ENCODE results near the gene TGM2. TPM values are rescaled to one million over a fixed set of nuclear protein-coding genes. Genes with fewer than 3 reads are reported as not detected.
A peak's percentile ranks its signal among the peaks of the same experiment; 100 is the strongest.

TGM2 gene
- 330 and 332 TPM in 2 replicates for polyA plus RNA-seq (2013)

DNA sequence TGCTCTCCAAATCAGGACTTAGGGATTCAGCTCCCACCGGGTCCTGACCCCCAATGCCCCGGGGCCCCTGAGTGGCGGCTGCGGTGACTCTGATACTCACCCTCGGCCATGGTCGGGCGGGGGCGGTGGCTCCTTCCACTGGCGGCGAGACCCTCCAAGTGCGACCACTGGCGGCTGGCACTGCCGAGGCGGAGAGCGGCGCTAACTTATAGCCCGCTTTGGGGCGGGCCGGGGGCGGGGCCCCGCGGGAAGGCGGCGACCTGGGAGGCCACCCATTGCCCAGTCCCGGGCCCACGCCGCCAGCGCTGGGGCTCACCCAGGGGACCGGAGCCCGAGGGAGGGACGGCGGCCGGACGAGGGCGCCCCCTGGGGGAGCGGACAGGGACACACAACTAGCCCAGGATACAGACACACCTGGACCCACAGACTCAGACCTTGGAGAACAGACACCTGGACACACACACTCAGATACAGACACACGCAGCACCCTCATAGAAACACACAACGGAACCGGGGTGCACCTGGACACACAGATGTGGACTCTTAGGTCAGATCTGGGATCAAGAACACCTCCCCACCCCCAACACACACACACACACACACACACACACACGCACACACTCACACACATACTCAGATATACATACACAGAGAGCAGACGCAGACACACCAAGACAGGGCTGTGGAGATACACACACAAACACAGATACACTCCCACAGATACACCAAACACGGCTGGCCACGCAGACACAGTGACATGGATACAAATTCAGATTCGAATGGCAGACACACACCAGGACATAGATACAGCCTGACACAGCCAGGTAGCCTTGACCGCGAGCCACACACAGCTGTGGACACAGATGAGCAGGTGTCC is at the start of gene TGM2:
TSS of gene TGM2 (minus strand) at position 182 of the 877 bp plus-strand sequence. CDS start at position 110, 72 bp downstream.
- WGBS (ENCODE audit: extremely low coverage, insufficient coverage, insufficient read length): no CpG with 5 or more reads among the region's 46 CpGs

DNA sequence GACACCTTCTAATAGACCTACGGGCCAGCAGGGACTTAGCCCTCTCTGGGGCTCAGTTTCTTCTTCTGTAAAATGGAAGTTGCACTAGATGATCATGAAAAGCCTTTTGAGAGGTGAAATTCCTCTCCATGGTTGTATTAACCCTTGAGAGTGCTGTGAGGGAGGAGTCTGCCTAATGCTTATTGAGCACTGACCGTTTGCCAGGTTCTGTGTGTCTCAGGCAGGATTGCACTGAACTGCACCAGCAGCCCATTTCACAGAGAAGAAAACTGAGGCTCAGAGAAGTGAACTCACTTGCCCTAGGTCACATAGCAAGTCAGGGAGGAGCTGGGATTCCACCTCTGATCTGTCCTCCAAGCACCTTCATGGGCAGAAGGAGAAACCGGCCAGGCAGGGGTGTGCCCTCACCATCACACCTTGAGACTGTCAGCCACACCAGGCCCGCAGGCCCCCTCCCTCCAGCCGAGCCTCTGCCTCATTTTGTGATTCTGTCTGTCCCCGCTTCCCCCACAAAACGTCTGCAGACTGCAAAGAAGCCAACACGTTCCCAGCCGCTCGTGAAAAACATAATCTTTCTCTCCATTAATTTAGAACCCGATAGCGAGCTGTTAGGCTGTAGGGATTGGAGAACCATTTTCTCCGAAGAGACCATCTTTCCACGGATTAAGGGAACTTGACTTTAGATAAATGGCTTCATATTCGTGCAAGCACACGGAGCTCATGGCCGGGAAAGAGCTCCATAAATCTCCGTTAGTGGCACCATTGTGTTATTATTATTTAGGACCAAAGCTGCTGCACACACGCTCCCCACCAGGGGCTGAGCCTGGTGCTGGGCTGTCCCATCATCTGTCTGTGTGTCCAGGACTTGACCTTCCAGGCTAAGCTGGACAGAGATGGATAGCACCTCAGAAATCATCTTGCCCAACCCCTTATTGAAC is 49.5 kb upstream of the TGM2 start:
- Histone ChIP-seq H2BK12ac (ENCODE audit: low read length) (no peak overlapping the region), H4K12ac (ENCODE audit: low read depth, low read length) (no peak overlapping the region), H4K8ac (ENCODE audit: low read depth, low read length) (no peak overlapping the region), H3K27ac (ENCODE audit: low read depth, low read length) (no peak overlapping the region), H3K27me3 (ENCODE audit: insufficient read depth, low read length) (no peaks in the 10 kb centered on the region), H3K9ac (ENCODE audit: low read length) (no peak overlapping the region), H2AFZ (ENCODE audit: insufficient read depth, low read length, poor library complexity) (no peak overlapping the region), H2BK120ac (ENCODE audit: insufficient read depth, low read length, poor library complexity) (no peak overlapping the region), H3K36me3 (ENCODE audit: control insufficient read depth in 1 of 2, insufficient read depth in 2 of 2, low read length in 2 of 2) (no peaks in the 10 kb centered on the region), H3K4me3 (ENCODE audit: low read depth, low read length) (no peak overlapping the region), H3K9me3 (ENCODE audit: insufficient read depth, low read depth, low read length) (no peaks in the 10 kb centered on the region), H2AK5ac (ENCODE audit: low read length) (no peak overlapping the region), H3K4me1 (ENCODE audit: control insufficient read depth in 1 of 2, insufficient read depth in 2 of 2, low read length in 2 of 2) (peaks cover 14 to 19% of the 10 kb centered on the region in 2 experiments), H3K23ac (ENCODE audit: low read length) (no peak overlapping the region), H3K14ac (ENCODE audit: low read length) (no peak overlapping the region), H3K79me2 (ENCODE audit: control insufficient read depth, insufficient read depth, low read length, poor library complexity) (peaks cover 5% of the 10 kb centered on the region), H4K91ac (ENCODE audit: low read depth, low read length) (peak overlapping the region; percentile 42), H2BK5ac (ENCODE audit: low read depth, low read length, poor library complexity) (no peak overlapping the region), H3K18ac (ENCODE audit: low read length) (no peak overlapping the region), H3K4me2 (ENCODE audit: low read length) (no peak overlapping the region), H3K4ac (ENCODE audit: low read depth, low read length) (no peak overlapping the region), H3K79me1 (ENCODE audit: low read length) (peaks cover 25% of the 10 kb centered on the region)
- WGBS (ENCODE audit: extremely low coverage, insufficient coverage, insufficient read length): no CpG with 5 or more reads among the region's 19 CpGs
- DNase-seq: peak in 1 of 2 donors; percentile 35

More for the DNA sequence above, at the start of gene TGM2:
- H3K4me3 ChIP-seq (ENCODE audit: low read depth, low read length): peak within 1 kb of the TSS; percentile 52
- H3K18ac ChIP-seq (ENCODE audit: low read length): peak within 1 kb of the TSS; percentile 70
- H2BK5ac ChIP-seq (ENCODE audit: low read depth, low read length, poor library complexity): peak within 1 kb of the TSS; percentile 75
- H3K4ac ChIP-seq (ENCODE audit: low read depth, low read length): peak within 1 kb of the TSS; percentile 81
- peak within 1 kb of the TSS; percentile 82 for H2BK120ac ChIP-seq (ENCODE audit: insufficient read depth, low read length, poor library complexity)
- peak; percentile 84 to 91 for DNase-seq
- H4K12ac ChIP-seq (ENCODE audit: low read depth, low read length): peak within 1 kb of the TSS; percentile 0
- peak within 1 kb of the TSS; percentile 33 for H2AFZ ChIP-seq (ENCODE audit: insufficient read depth, low read length, poor library complexity)
- H3K9me3 ChIP-seq (ENCODE audit: insufficient read depth, low read depth, low read length): peaks cover 3% of the 10 kb centered on the region
- H3K4me1 ChIP-seq (ENCODE audit: control insufficient read depth in 1 of 2, insufficient read depth in 2 of 2, low read length in 2 of 2): peaks cover 58 to 59% of the 10 kb centered on the region in 2 experiments
- no peak within 1 kb of the TSS for H3K23ac ChIP-seq (ENCODE audit: low read length)
- H3K27ac ChIP-seq (ENCODE audit: low read depth, low read length): peak within 1 kb of the TSS; percentile 95
- peak within 1 kb of the TSS; percentile 51 for H2BK12ac ChIP-seq (ENCODE audit: low read length)
- H3K79me2 ChIP-seq (ENCODE audit: control insufficient read depth, insufficient read depth, low read length, poor library complexity): peaks cover 11% of the 10 kb centered on the region
- peak within 1 kb of the TSS; percentile 23 for H3K9ac ChIP-seq (ENCODE audit: low read length)
- H3K79me1 ChIP-seq (ENCODE audit: low read length): peaks cover 59% of the 10 kb centered on the region
- peak within 1 kb of the TSS; percentile 77 for H4K8ac ChIP-seq (ENCODE audit: low read depth, low read length)
- peak within 1 kb of the TSS; percentile 67 for H3K4me2 ChIP-seq (ENCODE audit: low read length)
- peak within 1 kb of the TSS; percentile 47 for H3K14ac ChIP-seq (ENCODE audit: low read length)
- H4K91ac ChIP-seq (ENCODE audit: low read depth, low read length): peak within 1 kb of the TSS; percentile 68
- no peaks in the 10 kb centered on the region for H3K27me3 ChIP-seq (ENCODE audit: insufficient read depth, low read length)
- peak within 1 kb of the TSS; percentile 22 for H2AK5ac ChIP-seq (ENCODE audit: low read length)
- peaks cover 19 to 25% of the 10 kb centered on the region in 2 experiments for H3K36me3 ChIP-seq (ENCODE audit: control insufficient read depth in 1 of 2, insufficient read depth in 2 of 2, low read length in 2 of 2)

DNA sequence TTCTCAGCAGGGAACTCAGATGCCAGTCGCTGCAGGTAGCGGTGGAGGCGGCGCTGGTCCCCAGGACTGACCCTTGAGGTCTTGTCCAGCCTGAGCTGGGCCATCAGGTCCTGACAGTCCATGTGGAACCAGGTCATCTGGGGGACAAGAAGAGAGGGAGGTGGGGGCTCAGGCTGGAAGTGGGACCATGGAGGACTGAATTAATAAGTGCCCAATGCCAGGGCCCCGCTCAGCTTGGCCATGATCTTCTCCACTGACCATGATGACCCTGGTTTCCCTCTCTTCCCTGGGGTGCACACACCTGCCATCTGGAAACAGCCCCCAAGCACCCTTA is 48.5 kb upstream of the TGM2 start:
- Histone ChIP-seq H3K9me3 (ENCODE audit: insufficient read depth, low read depth, low read length) (no peaks in the 10 kb centered on the region), H2BK5ac (ENCODE audit: low read depth, low read length, poor library complexity) (no peak overlapping the region), H3K14ac (ENCODE audit: low read length) (peak overlapping the region; percentile 14), H3K4me1 (ENCODE audit: control insufficient read depth in 1 of 2, insufficient read depth in 2 of 2, low read length in 2 of 2) (peaks cover 15 to 16% of the 10 kb centered on the region in 2 experiments), H4K91ac (ENCODE audit: low read depth, low read length) (peak overlapping the region; percentile 56), H3K79me2 (ENCODE audit: control insufficient read depth, insufficient read depth, low read length, poor library complexity) (peaks cover 5% of the 10 kb centered on the region), H2BK12ac (ENCODE audit: low read length) (peak overlapping the region; percentile 53), H3K36me3 (ENCODE audit: control insufficient read depth in 1 of 2, insufficient read depth in 2 of 2, low read length in 2 of 2) (no peaks in the 10 kb centered on the region), H2BK120ac (ENCODE audit: insufficient read depth, low read length, poor library complexity) (no peak overlapping the region), H2AK5ac (ENCODE audit: low read length) (peak overlapping the region; percentile 36), H3K27ac (ENCODE audit: low read depth, low read length) (no peak overlapping the region), H3K4ac (ENCODE audit: low read depth, low read length) (no peak overlapping the region), H2AFZ (ENCODE audit: insufficient read depth, low read length, poor library complexity) (no peak overlapping the region), H3K4me3 (ENCODE audit: low read depth, low read length) (no peak overlapping the region), H3K9ac (ENCODE audit: low read length) (no peak overlapping the region), H3K27me3 (ENCODE audit: insufficient read depth, low read length) (no peaks in the 10 kb centered on the region), H3K23ac (ENCODE audit: low read length) (no peak overlapping the region), H4K12ac (ENCODE audit: low read depth, low read length) (no peak overlapping the region), H3K4me2 (ENCODE audit: low read length) (no peak overlapping the region), H4K8ac (ENCODE audit: low read depth, low read length) (no peak overlapping the region), H3K79me1 (ENCODE audit: low read length) (peaks cover 17% of the 10 kb centered on the region), H3K18ac (ENCODE audit: low read length) (no peak overlapping the region)
- no peak for DNase-seq
- no CpG with 5 or more reads among the region's 5 CpGs for WGBS (ENCODE audit: extremely low coverage, insufficient coverage, insufficient read length)

DNA sequence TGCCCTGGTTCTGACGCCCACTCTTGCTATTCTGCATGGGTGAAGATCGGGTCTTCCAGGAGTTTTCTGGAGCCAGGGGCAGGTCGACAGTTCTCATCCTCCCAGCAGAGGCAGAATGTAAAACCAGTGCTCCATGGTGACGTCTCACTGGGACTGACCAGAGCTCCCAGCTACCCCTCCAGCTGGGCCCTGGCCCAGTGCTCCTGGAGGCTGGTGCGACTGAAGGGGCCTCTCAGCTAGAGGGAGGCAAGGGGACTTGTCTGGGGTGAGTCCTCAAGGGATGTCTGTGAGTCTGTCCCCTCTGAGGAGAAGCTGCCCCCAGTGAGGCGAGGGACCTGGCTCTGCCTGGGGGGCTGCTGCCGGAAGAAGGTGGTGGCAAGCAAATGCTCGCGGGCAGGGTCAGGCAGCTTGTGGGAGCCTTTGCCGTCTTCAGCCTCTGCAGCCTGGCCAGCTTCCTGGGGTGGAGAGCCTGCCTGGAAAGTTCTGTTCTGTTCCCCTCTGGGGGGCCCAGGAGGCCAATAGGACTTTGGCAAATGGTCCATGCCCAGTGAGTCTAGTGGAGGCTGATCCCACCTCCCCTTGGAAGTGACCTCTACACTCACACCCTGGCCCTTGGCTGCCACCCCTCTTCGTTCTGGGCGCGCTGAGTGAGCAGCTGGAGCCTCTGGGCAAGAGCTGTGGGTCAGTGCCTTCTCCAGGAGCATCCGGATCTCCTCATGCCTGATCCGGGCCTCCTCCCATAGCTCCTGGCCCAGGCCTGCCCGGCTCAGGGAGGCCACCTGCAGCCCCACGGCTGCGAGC is 47.9 kb upstream of the TGM2 start:
- H3K4me2 ChIP-seq (ENCODE audit: low read length): no peak overlapping the region
- peak overlapping the region; percentile 36 for H2AK5ac ChIP-seq (ENCODE audit: low read length)
- H3K36me3 ChIP-seq (ENCODE audit: control insufficient read depth in 1 of 2, insufficient read depth in 2 of 2, low read length in 2 of 2): no peaks in the 10 kb centered on the region
- no peak for DNase-seq
- peaks cover 12% of the 10 kb centered on the region for H3K79me1 ChIP-seq (ENCODE audit: low read length)
- peaks cover 5% of the 10 kb centered on the region for H3K79me2 ChIP-seq (ENCODE audit: control insufficient read depth, insufficient read depth, low read length, poor library complexity)
- no peak overlapping the region for H3K23ac ChIP-seq (ENCODE audit: low read length)
- no peak overlapping the region for H2BK5ac ChIP-seq (ENCODE audit: low read depth, low read length, poor library complexity)
- H3K4me3 ChIP-seq (ENCODE audit: low read depth, low read length): no peak overlapping the region
- H3K4me1 ChIP-seq (ENCODE audit: control insufficient read depth in 1 of 2, insufficient read depth in 2 of 2, low read length in 2 of 2): peaks cover 13% of the 10 kb centered on the region in 2 experiments
- peak overlapping the region; percentile 53 for H2BK12ac ChIP-seq (ENCODE audit: low read length)
- no peak overlapping the region for H4K8ac ChIP-seq (ENCODE audit: low read depth, low read length)
- peak overlapping the region; percentile 56 for H4K91ac ChIP-seq (ENCODE audit: low read depth, low read length)
- H4K12ac ChIP-seq (ENCODE audit: low read depth, low read length): no peak overlapping the region
- no peak overlapping the region for H3K9ac ChIP-seq (ENCODE audit: low read length)
- no peak overlapping the region for H3K18ac ChIP-seq (ENCODE audit: low read length)
- no peaks in the 10 kb centered on the region for H3K27me3 ChIP-seq (ENCODE audit: insufficient read depth, low read length)
- no peak overlapping the region for H3K27ac ChIP-seq (ENCODE audit: low read depth, low read length)
- H2AFZ ChIP-seq (ENCODE audit: insufficient read depth, low read length, poor library complexity): no peak overlapping the region
- H3K4ac ChIP-seq (ENCODE audit: low read depth, low read length): no peak overlapping the region
- no peaks in the 10 kb centered on the region for H3K9me3 ChIP-seq (ENCODE audit: insufficient read depth, low read depth, low read length)
- peak overlapping the region; percentile 46 for H3K14ac ChIP-seq (ENCODE audit: low read length)
- no CpG with 5 or more reads among the region's 18 CpGs for WGBS (ENCODE audit: extremely low coverage, insufficient coverage, insufficient read length)
- H2BK120ac ChIP-seq (ENCODE audit: insufficient read depth, low read length, poor library complexity): no peak overlapping the region

Data from trophoblast cell (in vitro differentiated cells and primary cell).